Kidney (tissue), 14 donors: ENCODE results near the gene NLRC5. TPM values are rescaled to one million over a fixed set of nuclear protein-coding genes. Genes with fewer than 3 reads are reported as not detected.

Source experiments
- DNase-seq, 5 donors: peaks; one replicate each; pipeline ENCODE4 v3.0.0-alpha.2; 2013 to 2020
- FAIRE-seq: peaks from 2 replicates; lab custom pipeline; 2012; peaks lifted over from hg19 to GRCh38; lab: Jason Lieb, UNC
- H3K27ac ChIP-seq, 2 donors: one replicate each; pipeline ENCODE4 v1.7.0; 2013; ENCODE audit warnings: low read depth in 2 of 2, low read length in 2 of 2, inconsistent platforms in 1 of 2
- H3K27me3 ChIP-seq: one replicate; pipeline ENCODE4 v1.7.1; 2013; ENCODE audit warnings: low read length, inconsistent platforms; ENCODE audit not compliant: control insufficient read depth, insufficient read depth
- H3K36me3 ChIP-seq, 3 donors: one replicate each; pipeline versions ENCODE4 v1.7.0 to v1.7.1; 2013; ENCODE audit warnings: low read length in 3 of 3, control low read depth in 1 of 3, inconsistent platforms in 1 of 3; ENCODE audit not compliant: insufficient read depth in 3 of 3, control insufficient read depth in 2 of 3
- H3K4me1 ChIP-seq, 3 donors: one replicate each; pipeline versions ENCODE4 v1.7.0 to v1.7.1; 2013; ENCODE audit warnings: low read length in 3 of 3, inconsistent platforms in 1 of 3, low read depth in 1 of 3; ENCODE audit not compliant: control insufficient read depth in 2 of 3, insufficient read depth in 2 of 3
- H3K4me3 ChIP-seq, 3 donors: one replicate each; pipeline versions ENCODE4 v1.7.0 to v1.8.1; 2013; ENCODE audit warnings: low read length in 3 of 3, control low read depth in 1 of 3, inconsistent platforms in 1 of 3
- H3K9ac ChIP-seq, 3 donors: one replicate each; pipeline versions ENCODE4 v1.7.0 to v1.7.1; 2013; ENCODE audit warnings: low read length in 3 of 3, control low read depth in 1 of 3, inconsistent platforms in 1 of 3
- H3K9me3 ChIP-seq, 3 donors: one replicate each; pipeline versions ENCODE4 v1.7.0 to v1.7.1; 2013; ENCODE audit warnings: low read length in 3 of 3, control low read depth in 1 of 3, inconsistent platforms in 1 of 3; ENCODE audit not compliant: control insufficient read depth in 2 of 3, insufficient read depth in 1 of 3
- CTCF ChIP-seq: IDR thresholded peaks from 3 replicates; pipeline ENCODE4 v1.5.1; 2012; ENCODE audit warnings: mild to moderate bottlenecking, moderate library complexity, borderline replicate concordance; ENCODE audit not compliant: insufficient read depth; ENCODE audit errors: extremely low read depth
- intact Hi-C: fragments of 100-400 bp; cut with DNase I; formaldehyde crosslinking; loops from one replicate; pipeline ENCODE4 v1.11.1; 2022
- polyA plus RNA-seq: library from polyadenylated mRNA; stranded (reverse); fragments of 350-450 nt; fragmentation: Illumina TruSeq; extraction: RNeasy Lipid Tissue Mini Kit (QIAGEN cat#74804); gene quantifications from one replicate; pipeline ENCODE4 v1.2.3, GENCODE V29; 2014; ENCODE audit warnings: low read depth, low replicate concordance; ENCODE audit not compliant: insufficient read depth
- total RNA-seq: library from RNA; stranded (reverse); fragmentation: NEBNext Ultra II Directional; extraction: Animal tissue kit (Norgen Biotek cat#: 25700); gene quantifications from one replicate; pipeline ENCODE4 v1.2.1, GENCODE V29; 2021
- donor health status: control.
- donor health status: control.
- donor health status: control.
- donor health status: control.
- donor health status: control.
- donor health status: DM: yes; HTN: yes; CAD: no.
- donor health status: Normal renal cell carcinoma (clear cell type).

NLRC5 gene
- total and polyA plus RNA-seq, 2 donors from 2014 or later: 7.1 to 55.6 TPM

GRCh38 chr16:57123974-57124674 lies 134.8 kb downstream of the NLRC5 start:
- Histone ChIP-seq H3K9ac (no peak overlapping the region), H3K9me3 (no peaks in the 10 kb centered on the region), H3K27ac (no peak overlapping the region), H3K4me1 (no peaks in the 10 kb centered on the region), H3K36me3 (no peaks in the 10 kb centered on the region), H3K27me3 (no peaks in the 10 kb centered on the region), H3K4me3 (no peak overlapping the region)
- intact Hi-C loops: no loop called here
- no peak for TF ChIP-seq CTCF
- DNase-seq (no peak), FAIRE-seq (no peak)

GRCh38 chr16:57125376-57125775 lies 136.0 kb downstream of the NLRC5 start:
- no peak for TF ChIP-seq CTCF
- Histone ChIP-seq H3K9me3 (no peaks in the 10 kb centered on the region), H3K4me1 (no peaks in the 10 kb centered on the region), H3K9ac (no peak overlapping the region), H3K27ac (no peak overlapping the region), H3K4me3 (no peak overlapping the region), H3K27me3 (no peaks in the 10 kb centered on the region), H3K36me3 (no peaks in the 10 kb centered on the region)
- DNase-seq (no peak), FAIRE-seq (no peak)
- intact Hi-C loops: no loop called here

GRCh38 chr16:57125969-57126368 lies 136.6 kb downstream of the NLRC5 start:
- Histone ChIP-seq H3K27me3 (no peaks in the 10 kb centered on the region), H3K27ac (no peak overlapping the region), H3K36me3 (no peaks in the 10 kb centered on the region), H3K4me1 (no peaks in the 10 kb centered on the region), H3K9ac (no peak overlapping the region), H3K4me3 (no peak overlapping the region), H3K9me3 (no peaks in the 10 kb centered on the region)
- FAIRE-seq (no peak), DNase-seq (no peak)
- intact Hi-C loops: no loop called here
- no peak for TF ChIP-seq CTCF

GRCh38 chr16:57126411-57126810 lies 137.1 kb downstream of the NLRC5 start:
- FAIRE-seq (no peak), DNase-seq (no peak)
- H3K9ac ChIP-seq: no peak overlapping the region
- no peaks in the 10 kb centered on the region for H3K36me3 ChIP-seq
- no peak for TF ChIP-seq CTCF
- H3K27ac ChIP-seq: no peak overlapping the region
- no peaks in the 10 kb centered on the region for H3K4me1 ChIP-seq
- no peaks in the 10 kb centered on the region for H3K27me3 ChIP-seq
- no peaks in the 10 kb centered on the region for H3K9me3 ChIP-seq
- intact Hi-C loops: no loop called here
- H3K4me3 ChIP-seq: no peak overlapping the region
